H1 (cell line): Measurements from ENCODE around the gene MPPED2. TPM values are rescaled to one million over a fixed set of nuclear protein-coding genes. Genes with fewer than 3 reads are reported as not detected.
A peak's percentile ranks its signal among the peaks of the same experiment; 100 is the strongest.

Source experiments
- CTCF ChIA-PET: fragments of 300-600 bp; sonication (Branson Sonifier 250); formaldehyde crosslinking; loops from one replicate; lab custom pipeline; 2021; ENCODE audit not compliant: partially characterized antibody; lab: Charles Lee
- POLR2A ChIA-PET: fragments of 300-600 bp; sonication (Branson Sonifier 250); formaldehyde crosslinking; loops from one replicate; lab custom pipeline; 2021; ENCODE audit warnings: inconsistent platforms; ENCODE audit not compliant: partially characterized antibody; lab: Charles Lee
- DNase-seq, 2 experiments: peaks; one replicate each; pipeline versions ENCODE4 v3.0.0 to v3.0.0-alpha.2; 2010 to 2022; ENCODE audit warnings: low spot score in 2 of 2, low read depth in 1 of 2, mixed read lengths in 1 of 2
- FAIRE-seq: peaks from 2 replicates; lab custom pipeline; 2011; peaks lifted over from hg19 to GRCh38; lab: Jason Lieb, UNC
- H2AFZ ChIP-seq: 2 replicates; pipeline ENCODE4 v1.8.1; 2012; ENCODE audit warnings: low read length, inconsistent platforms
- H2AK5ac ChIP-seq: 2 replicates; pipeline ENCODE4 v1.6.1; 2013; ENCODE audit warnings: low read depth, low read length
- H2BK120ac ChIP-seq: replicated peaks from 2 replicates; pipeline ENCODE3; 2013; ENCODE audit warnings: low read depth, low read length, inconsistent platforms
- H2BK12ac ChIP-seq: 2 replicates; pipeline ENCODE4 v1.6.1; 2013; ENCODE audit warnings: low read depth, low read length
- H2BK15ac ChIP-seq: 2 replicates; pipeline ENCODE4 v1.6.1; 2013; ENCODE audit warnings: low read length
- H2BK20ac ChIP-seq: 2 replicates; pipeline ENCODE4 v1.6.1; 2013; ENCODE audit warnings: low read length
- H2BK5ac ChIP-seq: 2 replicates; pipeline ENCODE4 v1.6.1; 2013; ENCODE audit warnings: low read depth, low read length
- H3K14ac ChIP-seq: 2 replicates; pipeline ENCODE4 v1.6.1; 2013; ENCODE audit warnings: inconsistent platforms; ENCODE audit not compliant: insufficient read length
- H3K18ac ChIP-seq: 2 replicates; pipeline ENCODE4 v1.6.1; 2013; ENCODE audit warnings: low read length; ENCODE audit errors: extremely low read depth
- H3K23ac ChIP-seq: 2 replicates; pipeline ENCODE4 v1.6.1; 2013; ENCODE audit warnings: inconsistent platforms; ENCODE audit not compliant: insufficient read length
- H3K23me2 ChIP-seq: 2 replicates; pipeline ENCODE4 v1.6.1; 2013; ENCODE audit warnings: low read depth, low read length
- H3K27ac ChIP-seq: 2 replicates; pipeline ENCODE4 v1.6.1; 2011; ENCODE audit warnings: low read depth, low read length, inconsistent platforms
- H3K27me3 ChIP-seq, 4 experiments: replicated peaks in 1 of 4; 1 replicate in 1 of 4; 2 replicates in 3 of 4; pipeline versions ENCODE4 v1.6.1 to v1.8.1; 2011 to 2013; ENCODE audit warnings: low read length in 3 of 4, mild to moderate bottlenecking in 3 of 4, inconsistent platforms in 2 of 4, mixed read lengths in 2 of 4, moderate library complexity in 1 of 4; ENCODE audit not compliant: control insufficient read depth in 3 of 4, insufficient read depth in 3 of 4; ENCODE audit errors: extremely low read depth in 1 of 4
- H3K36me3 ChIP-seq, 4 experiments: 2 replicates each; pipeline versions ENCODE4 v1.6.1 to v1.8.1; 2011 to 2013; ENCODE audit warnings: mild to moderate bottlenecking in 4 of 4, low read length in 3 of 4, moderate library complexity in 2 of 4, control low read depth in 1 of 4, inconsistent platforms in 1 of 4; ENCODE audit not compliant: insufficient read depth in 4 of 4, control insufficient read depth in 2 of 4
- H3K4ac ChIP-seq: replicated peaks from 2 replicates; pipeline ENCODE3; 2013; ENCODE audit warnings: low read length, low read depth, mixed read lengths, inconsistent platforms; ENCODE audit not compliant: insufficient read length
- H3K4me1 ChIP-seq, 4 experiments: replicated peaks in 1 of 4; 1 replicate in 1 of 4; 2 replicates in 3 of 4; pipeline versions ENCODE4 v1.6.1 to v1.8.1; 2011 to 2013; ENCODE audit warnings: low read length in 3 of 4, inconsistent platforms in 2 of 4, mixed read lengths in 1 of 4; ENCODE audit not compliant: insufficient read depth in 4 of 4, control insufficient read depth in 3 of 4
- H3K4me2 ChIP-seq, 2 experiments: 2 replicates each; pipeline versions ENCODE4 v1.6.1 to v1.8.1; 2011 to 2013; ENCODE audit warnings: low read depth in 2 of 2, low read length in 2 of 2, control low read depth in 1 of 2, inconsistent platforms in 1 of 2, mild to moderate bottlenecking in 1 of 2; ENCODE audit not compliant: insufficient read depth in 1 of 2
- H3K4me3 ChIP-seq, 4 experiments: fragments of 200-600, 300-600 bp in 1 of 4; sonication (generic), shearing (Covaris generic), sonication (Bioruptor Twin) in 1 of 4; 2 replicates each; pipeline versions ENCODE4 v1.5.1 to v1.8.1; 2011 to 2016; ENCODE audit warnings: low read length in 4 of 4, low read depth in 3 of 4, control low read depth in 2 of 4, inconsistent platforms in 2 of 4, mild to moderate bottlenecking in 2 of 4, mixed read lengths in 1 of 4, moderate library complexity in 1 of 4; ENCODE audit not compliant: insufficient read depth in 2 of 4; ENCODE audit errors: extremely low read depth in 1 of 4
- H3K56ac ChIP-seq: replicated peaks from 2 replicates; pipeline ENCODE3; 2013; ENCODE audit warnings: low read depth, mild to moderate bottlenecking, mixed read lengths, low read length, inconsistent platforms; ENCODE audit not compliant: insufficient read length
- H3K79me1 ChIP-seq: 2 replicates; pipeline ENCODE4 v1.6.1; 2013; ENCODE audit warnings: low read depth, low read length, control low read depth
- H3K79me2 ChIP-seq, 2 experiments: 2 replicates each; pipeline versions ENCODE4 v1.6.1 to v1.8.1; 2012 to 2013; ENCODE audit warnings: low read length in 2 of 2, mild to moderate bottlenecking in 2 of 2, inconsistent platforms in 1 of 2; ENCODE audit not compliant: insufficient read depth in 2 of 2, control insufficient read depth in 1 of 2
- H3K9ac ChIP-seq, 4 experiments: replicated peaks in 1 of 4; 1 replicate in 1 of 4; 2 replicates in 3 of 4; pipeline versions ENCODE4 v1.6.1 to v1.8.1; 2011 to 2013; ENCODE audit warnings: low read depth in 3 of 4, low read length in 3 of 4, control low read depth in 2 of 4, mild to moderate bottlenecking in 2 of 4, moderate library complexity in 2 of 4, inconsistent platforms in 1 of 4; ENCODE audit errors: extremely low read depth in 1 of 4
- H3K9me3 ChIP-seq, 2 experiments: 2 replicates each; pipeline versions ENCODE4 v1.6.1 to v1.8.1; 2012 to 2013; ENCODE audit warnings: mild to moderate bottlenecking in 2 of 2, moderate library complexity in 2 of 2, control low read depth in 1 of 2, inconsistent platforms in 1 of 2, low read depth in 1 of 2, low read length in 1 of 2, mixed read lengths in 1 of 2; ENCODE audit not compliant: insufficient read depth in 2 of 2
- H4K20me1 ChIP-seq, 2 experiments: replicated peaks in 1 of 2; 2 replicates each; pipeline versions ENCODE3 to v1.8.1; 2011 to 2013; ENCODE audit warnings: inconsistent platforms in 2 of 2, low read length in 2 of 2, mild to moderate bottlenecking in 1 of 2; ENCODE audit not compliant: insufficient read depth in 2 of 2, control insufficient read depth in 1 of 2
- H4K5ac ChIP-seq: 2 replicates; pipeline ENCODE4 v1.6.1; 2013; ENCODE audit warnings: low read length, low read depth, mixed read lengths, inconsistent platforms; ENCODE audit not compliant: insufficient read length
- H4K8ac ChIP-seq: 2 replicates; pipeline ENCODE4 v1.8.0; 2013; ENCODE audit warnings: mild to moderate bottlenecking, moderate library complexity, low read length, inconsistent platforms; ENCODE audit not compliant: insufficient read depth; ENCODE audit errors: extremely low read depth
- H4K91ac ChIP-seq: replicated peaks from 2 replicates; pipeline ENCODE3; 2013; ENCODE audit warnings: low read length, mixed read lengths, inconsistent platforms; ENCODE audit not compliant: insufficient read length
- CTBP2 ChIP-seq: IDR thresholded peaks from 2 replicates; pipeline ENCODE4 v1.7.0; 2011; ENCODE audit warnings: borderline replicate concordance, mild to moderate bottlenecking, moderate library complexity, mixed read lengths, low read length; ENCODE audit not compliant: insufficient read depth, insufficient read length
- HDAC6 ChIP-seq: IDR thresholded peaks from one replicate; pipeline ENCODE4 v1.7.1; 2012; ENCODE audit warnings: low read depth, mild to moderate bottlenecking, inconsistent platforms, low read length, moderate library complexity
- KDM1A ChIP-seq: fragments of 200-600, 300-600 bp; sonication (generic); IDR thresholded peaks from 2 replicates; pipeline ENCODE4 v1.7.1; 2016; ENCODE audit warnings: mild to moderate bottlenecking, low read length, borderline replicate concordance
- KDM4A ChIP-seq: IDR thresholded peaks from one replicate; pipeline ENCODE4 v1.7.1; 2012; ENCODE audit warnings: low read depth, mild to moderate bottlenecking, moderate library complexity, low read length, inconsistent platforms; ENCODE audit not compliant: severe bottlenecking
- KDM5A ChIP-seq: fragments of 200-600 bp; IDR thresholded peaks from 2 replicates; pipeline ENCODE4 v1.7.1; 2012; ENCODE audit warnings: mild to moderate bottlenecking, low read length, inconsistent platforms, mixed read lengths
- RBBP5 ChIP-seq: IDR thresholded peaks from 2 replicates; pipeline ENCODE4 v1.7.1; 2012; ENCODE audit warnings: low read depth, mild to moderate bottlenecking, inconsistent platforms, low read length, moderate library complexity, borderline replicate concordance
- RFX5 ChIP-seq: IDR thresholded peaks from 2 replicates; pipeline ENCODE4 v1.6.1; 2011; ENCODE audit warnings: low read depth, low read length, improper control_type of control experiment, borderline replicate concordance
- ZNF274 ChIP-seq: IDR thresholded peaks from 2 replicates; pipeline ENCODE4 v1.7.0; 2012; ENCODE audit warnings: low read length, borderline replicate concordance; ENCODE audit errors: extremely low read depth
- WGBS, 2 experiments: shearing (Covaris generic) in 1 of 2; methylation state at CpG; one replicate each; pipeline versions ENCODE4 v1.1.6 to v1.1.7; 2013 to 2015; ENCODE audit warnings: low lambda C conversion rate in 2 of 2, mixed read lengths in 2 of 2, inconsistent platforms in 1 of 2, low coverage in 1 of 2, missing lambda C conversion rate in 1 of 2; ENCODE audit not compliant: insufficient replicate concordance in 2 of 2, insufficient coverage in 1 of 2, insufficient read length in 1 of 2; ENCODE audit errors: extremely low coverage in 1 of 2, missing lambda C conversion rate in 1 of 2; 5-methylcytosine and 5-hydroxymethylcytosine counted together
- polyA plus RNA-seq, 7 experiments: library from polyadenylated mRNA; depleted of rRNA in 3 of 7; stranded (reverse) in 5 of 7; unstranded in 2 of 7; fragments of >200 nt in 5 of 7; fragments of 200-250 nt in 2 of 7; gene quantifications; 1 replicate in 5 of 7; 2 replicates in 1 of 7; 4 replicates in 1 of 7; pipeline versions ENCODE4 v1.2.1 to v1.2.3, GENCODE V29; 2011 to 2013; ENCODE audit warnings: missing spikeins in 2 of 7, mixed read lengths in 2 of 7
- total RNA-seq: library from RNA; stranded (reverse); fragmentation: NEBNext Ultra II Directional; extraction: Animal tissue kit (Norgen Biotek cat#: 25700); gene quantifications from 2 replicates; pipeline ENCODE4 v1.2.1, GENCODE V29; 2021
- TF ChIP-seq, protein P1 (sequence below), 3 experiments: IDR thresholded peaks; 1 replicate in 2 of 3; 2 replicates in 1 of 3; pipeline versions ENCODE4 v1.5.1 to v1.6.1; 2011; ENCODE audit warnings: low read length in 3 of 3, mild to moderate bottlenecking in 3 of 3, inconsistent platforms in 2 of 3, low read depth in 1 of 3, moderate library complexity in 1 of 3; ENCODE audit not compliant: insufficient read depth in 1 of 3; ENCODE audit errors: control extremely low read depth in 1 of 3

Gene MPPED2
- total and polyA plus RNA-seq, 2 of the 8 experiments (the other 6 are each of a cell fraction or from before 2014, with no cell fraction given), result 1.3 to 3.5 TPM

DNA sequence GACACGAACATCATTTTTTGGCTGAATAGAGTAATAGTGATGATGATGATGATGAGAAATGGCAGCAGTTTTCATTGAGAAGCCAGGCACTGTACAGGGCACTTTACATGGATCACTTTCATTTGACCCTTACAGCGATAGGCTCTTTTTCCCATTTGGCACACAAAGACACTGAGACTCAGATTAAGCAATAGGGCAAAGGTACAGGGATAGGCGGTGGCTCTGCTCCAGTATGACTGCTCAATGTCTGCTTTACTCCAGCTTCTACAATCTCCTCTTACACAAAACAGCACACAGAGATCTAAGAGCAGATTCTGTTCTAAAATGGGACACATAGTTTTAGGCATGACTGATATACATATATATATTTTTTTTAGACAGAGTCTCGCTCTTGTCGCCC lies 40.6 kb downstream of the MPPED2 start:
- Histone ChIP-seq H3K4ac (no peak overlapping the region), H4K91ac (peak overlapping the region; percentile 20), H3K23ac (no peak overlapping the region), H3K4me3 (no peak overlapping the region), H4K8ac (no peak overlapping the region), H3K79me2 (no peaks in the 10 kb centered on the region), H3K9ac (no peak overlapping the region), H3K27ac (no peak overlapping the region), H3K36me3 (no peaks in the 10 kb centered on the region), H2AFZ (no peak overlapping the region), H2BK15ac (no peak overlapping the region), H2BK20ac (peak overlapping the region; percentile 53; the same call in 1 of the 2 replicates), H3K27me3 (peaks cover 0 to 10% (median 2%) of the 10 kb centered on the region in 4 experiments; a peak in 4 of 7 replicates), H2BK12ac (peak overlapping the region; percentile 75; the same call in 1 of the 2 replicates), H4K5ac (no peak overlapping the region), H2BK120ac (no peak overlapping the region), H3K4me1 (peaks cover 0 to 21% (median 10%) of the 10 kb centered on the region in 4 experiments; a peak in 6 of 7 replicates), H4K20me1 (no peaks in the 10 kb centered on the region), H2BK5ac (no peak overlapping the region), H3K18ac (no peak overlapping the region; the same call in 1 of the 2 replicates), H3K56ac (no peak overlapping the region), H3K79me1 (no peaks in the 10 kb centered on the region), H3K14ac (no peak overlapping the region), H3K4me2 (no peak overlapping the region), H2AK5ac (no peak overlapping the region), H3K23me2 (no peaks in the 10 kb centered on the region), H3K9me3 (no peaks in the 10 kb centered on the region)
- CTCF ChIA-PET, result interaction anchor here (1.7 kb wide), 1 partner anchor 200 kb away, joined by 6 read pairs; no protein-coding TSS in a partner anchor
- POLR2A ChIA-PET, result interaction anchor here (1.6 kb wide), 1 partner anchor 14 kb away, joined by 5 read pairs; no protein-coding TSS in a partner anchor
- no peak for FAIRE-seq
- 97% methylated on average over 5 of the region's 5 CpGs; no CpG with 5 or more reads in 1 of the 2 experiments for WGBS, 2 experiments
- DNase-seq, result no peak
- no peak for TF ChIP-seq RBBP5
- no peak for TF ChIP-seq HDAC6
- TF ChIP-seq, protein P1, sequence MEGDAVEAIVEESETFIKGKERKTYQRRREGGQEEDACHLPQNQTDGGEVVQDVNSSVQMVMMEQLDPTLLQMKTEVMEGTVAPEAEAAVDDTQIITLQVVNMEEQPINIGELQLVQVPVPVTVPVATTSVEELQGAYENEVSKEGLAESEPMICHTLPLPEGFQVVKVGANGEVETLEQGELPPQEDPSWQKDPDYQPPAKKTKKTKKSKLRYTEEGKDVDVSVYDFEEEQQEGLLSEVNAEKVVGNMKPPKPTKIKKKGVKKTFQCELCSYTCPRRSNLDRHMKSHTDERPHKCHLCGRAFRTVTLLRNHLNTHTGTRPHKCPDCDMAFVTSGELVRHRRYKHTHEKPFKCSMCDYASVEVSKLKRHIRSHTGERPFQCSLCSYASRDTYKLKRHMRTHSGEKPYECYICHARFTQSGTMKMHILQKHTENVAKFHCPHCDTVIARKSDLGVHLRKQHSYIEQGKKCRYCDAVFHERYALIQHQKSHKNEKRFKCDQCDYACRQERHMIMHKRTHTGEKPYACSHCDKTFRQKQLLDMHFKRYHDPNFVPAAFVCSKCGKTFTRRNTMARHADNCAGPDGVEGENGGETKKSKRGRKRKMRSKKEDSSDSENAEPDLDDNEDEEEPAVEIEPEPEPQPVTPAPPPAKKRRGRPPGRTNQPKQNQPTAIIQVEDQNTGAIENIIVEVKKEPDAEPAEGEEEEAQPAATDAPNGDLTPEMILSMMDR (IDR thresholded peaks at IDR 0.05; ENCODE audit: control extremely low read depth in 1 of 3, insufficient read depth in 1 of 3, low read depth in 1 of 3, low read length in 3 of 3), result no peak
- TF ChIP-seq KDM1A, result no peak
- TF ChIP-seq CTBP2, result no peak
- TF ChIP-seq KDM5A, result no peak
- TF ChIP-seq RFX5, result no peak
- TF ChIP-seq ZNF274, result no peak
- TF ChIP-seq KDM4A, result no peak
